ENCODE measurements around the gene NDUFA5. TPM values are rescaled to one million over a fixed set of nuclear protein-coding genes. Genes with fewer than 3 reads are reported as not detected.
A peak's percentile ranks its signal among the peaks of the same experiment; 100 is the strongest.

The NDUFA5 gene
- total and polyA plus RNA-seq, 2 donors from 2014 or later: 115 to 189 TPM

- DNase-seq (no peak), FAIRE-seq (no peak)
- H3K27ac ChIP-seq (ENCODE audit: low read depth in 2 of 2, low read length in 2 of 2): no peak overlapping the region
- TF ChIP-seq CTCF (IDR thresholded peaks at IDR 0.05; ENCODE audit: borderline replicate concordance, extremely low read depth, insufficient read depth): no peak
- no peak overlapping the region for H3K9ac ChIP-seq (ENCODE audit: low read length in 3 of 3)
- no peaks in the 10 kb centered on the region for H3K27me3 ChIP-seq (ENCODE audit: control insufficient read depth, insufficient read depth, low read length)
- no peaks in the 10 kb centered on the region for H3K9me3 ChIP-seq (ENCODE audit: control insufficient read depth in 2 of 3, insufficient read depth in 1 of 3, low read length in 3 of 3)
- H3K4me1 ChIP-seq (ENCODE audit: control insufficient read depth in 2 of 3, insufficient read depth in 2 of 3, low read depth in 1 of 3, low read length in 3 of 3): no peaks in the 10 kb centered on the region
- H3K36me3 ChIP-seq (ENCODE audit: control insufficient read depth in 2 of 3, insufficient read depth in 3 of 3, low read length in 3 of 3): no peaks in the 10 kb centered on the region
- intact Hi-C loops (cut with DNase I): no loop called here
- H3K4me3 ChIP-seq (ENCODE audit: low read length in 3 of 3): no peak overlapping the region
These were observed 16.4 kb upstream of the NDUFA5 start for GRCh38 chr7:123573896-123574467.

- Histone ChIP-seq H3K27ac (ENCODE audit: low read depth in 2 of 2, low read length in 2 of 2) (no peak overlapping the region), H3K4me3 (ENCODE audit: low read length in 3 of 3) (no peak overlapping the region), H3K27me3 (ENCODE audit: control insufficient read depth, insufficient read depth, low read length) (no peaks in the 10 kb centered on the region), H3K4me1 (ENCODE audit: control insufficient read depth in 2 of 3, insufficient read depth in 2 of 3, low read depth in 1 of 3, low read length in 3 of 3) (no peaks in the 10 kb centered on the region), H3K36me3 (ENCODE audit: control insufficient read depth in 2 of 3, insufficient read depth in 3 of 3, low read length in 3 of 3) (no peaks in the 10 kb centered on the region), H3K9ac (ENCODE audit: low read length in 3 of 3) (no peak overlapping the region), H3K9me3 (ENCODE audit: control insufficient read depth in 2 of 3, insufficient read depth in 1 of 3, low read length in 3 of 3) (no peaks in the 10 kb centered on the region)
- FAIRE-seq (no peak), DNase-seq (peak in 3 of 5 donors; percentile 13 to 31 (median 19))
- TF ChIP-seq CTCF (IDR thresholded peaks at IDR 0.05; ENCODE audit: borderline replicate concordance, extremely low read depth, insufficient read depth): no peak
- intact Hi-C loops (cut with DNase I): no loop called here
These were observed 15.7 kb upstream of the NDUFA5 start for GRCh38 chr7:123573341-123573740.

DNA sequence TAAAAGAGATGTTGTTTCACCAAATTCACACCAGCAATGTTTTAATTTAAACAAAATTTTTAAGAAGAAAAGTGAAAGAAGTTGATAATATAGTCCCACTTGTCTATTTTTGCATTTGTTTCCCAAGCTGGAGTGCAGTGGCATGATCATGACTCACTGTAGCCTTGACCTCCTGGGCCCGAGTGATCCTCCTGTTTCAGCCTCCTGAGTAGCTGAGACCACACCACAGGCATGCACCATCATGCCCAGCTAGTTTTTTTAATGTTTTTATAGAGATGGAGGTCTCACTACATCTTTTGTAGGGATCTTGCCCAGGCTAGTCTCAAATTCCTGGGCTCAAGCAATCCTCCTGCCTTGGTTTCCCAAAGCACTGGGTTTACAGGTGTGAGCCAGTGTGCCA is 14.1 kb upstream of the NDUFA5 start:
- H3K27me3 ChIP-seq (ENCODE audit: control insufficient read depth, insufficient read depth, low read length): no peaks in the 10 kb centered on the region
- H3K9me3 ChIP-seq (ENCODE audit: control insufficient read depth in 2 of 3, insufficient read depth in 1 of 3, low read length in 3 of 3): no peaks in the 10 kb centered on the region
- H3K4me3 ChIP-seq (ENCODE audit: low read length in 3 of 3): no peak overlapping the region
- FAIRE-seq: no peak
- intact Hi-C loops (cut with DNase I): no loop called here
- H3K27ac ChIP-seq (ENCODE audit: low read depth in 2 of 2, low read length in 2 of 2): no peak overlapping the region
- DNase-seq: no peak
- H3K36me3 ChIP-seq (ENCODE audit: control insufficient read depth in 2 of 3, insufficient read depth in 3 of 3, low read length in 3 of 3): no peaks in the 10 kb centered on the region
- no peaks in the 10 kb centered on the region for H3K4me1 ChIP-seq (ENCODE audit: control insufficient read depth in 2 of 3, insufficient read depth in 2 of 3, low read depth in 1 of 3, low read length in 3 of 3)
- no peak for TF ChIP-seq CTCF (IDR thresholded peaks at IDR 0.05; ENCODE audit: borderline replicate concordance, extremely low read depth, insufficient read depth)
- H3K9ac ChIP-seq (ENCODE audit: low read length in 3 of 3): no peak overlapping the region

GRCh38 chr7:123571187-123571586 is 13.6 kb upstream of the NDUFA5 start:
- Histone ChIP-seq H3K4me1 (ENCODE audit: control insufficient read depth in 2 of 3, insufficient read depth in 2 of 3, low read depth in 1 of 3, low read length in 3 of 3) (no peaks in the 10 kb centered on the region), H3K36me3 (ENCODE audit: control insufficient read depth in 2 of 3, insufficient read depth in 3 of 3, low read length in 3 of 3) (no peaks in the 10 kb centered on the region), H3K27ac (ENCODE audit: low read depth in 2 of 2, low read length in 2 of 2) (no peak overlapping the region), H3K27me3 (ENCODE audit: control insufficient read depth, insufficient read depth, low read length) (no peaks in the 10 kb centered on the region), H3K9ac (ENCODE audit: low read length in 3 of 3) (no peak overlapping the region), H3K4me3 (ENCODE audit: low read length in 3 of 3) (no peak overlapping the region), H3K9me3 (ENCODE audit: control insufficient read depth in 2 of 3, insufficient read depth in 1 of 3, low read length in 3 of 3) (no peaks in the 10 kb centered on the region)
- intact Hi-C loops (cut with DNase I): no loop called here
- DNase-seq: no peak
- no peak for TF ChIP-seq CTCF (IDR thresholded peaks at IDR 0.05; ENCODE audit: borderline replicate concordance, extremely low read depth, insufficient read depth)
- FAIRE-seq: peak; percentile 11

Measured in kidney (tissue), 14 donors.